GM21737 (cell line): ENCODE results near the gene SEPTIN11.
"Not testable (repeated sequence)": the region's sequence is repeated elsewhere in the genome, so short reads cannot be mapped to it uniquely, and the experiment has no call there.

Experiments
- ATAC-seq: cut with Tn5 transposase; IDR thresholded peaks from one replicate; pipeline ENCODE4 v1.9.1; 2021; ENCODE audit warnings: mild to moderate bottlenecking, moderate library complexity; ENCODE audit not compliant: unreplicated experiment

Gene SEPTIN11

GRCh38 chr4:76951672-76952010 is 2.1 kb downstream of the SEPTIN11 start:
- no peak for ATAC-seq

- no peak for ATAC-seq
Measured at GRCh38 chr4:76952071-76952470, 2.5 kb downstream of the SEPTIN11 start.

GRCh38 chr4:76952656-76953582 is 3.4 kb downstream of the SEPTIN11 start:
- ATAC-seq, result no peak

- ATAC-seq, result no peak
Measured at GRCh38 chr4:76953956-76954355, 4.4 kb downstream of the SEPTIN11 start.

- ATAC-seq, result no peak
Measured at GRCh38 chr4:76954489-76954888, 4.9 kb downstream of the SEPTIN11 start.

GRCh38 chr4:76955182-76955581 is 5.6 kb downstream of the SEPTIN11 start:
- ATAC-seq, result no peak

- no peak for ATAC-seq
Measured at GRCh38 chr4:76957004-76957738, 7.6 kb downstream of the SEPTIN11 start.

GRCh38 chr4:76958891-76959290 is 9.3 kb downstream of the SEPTIN11 start:
- ATAC-seq, result no peak

- ATAC-seq, result peak; percentile 61
Measured at GRCh38 chr4:76960014-76960413, 10.5 kb downstream of the SEPTIN11 start.

- no peak for ATAC-seq
Measured at GRCh38 chr4:76962406-76963130, 13.0 kb downstream of the SEPTIN11 start.

GRCh38 chr4:76963131-76963750 is 13.7 kb downstream of the SEPTIN11 start:
- no peak for ATAC-seq

GRCh38 chr4:76963927-76964326 is 14.4 kb downstream of the SEPTIN11 start:
- not testable (repeated sequence) for ATAC-seq

GRCh38 chr4:76964769-76965168 is 15.2 kb downstream of the SEPTIN11 start:
- no peak for ATAC-seq

- ATAC-seq, result no peak
Measured at GRCh38 chr4:76965866-76966579, 16.5 kb downstream of the SEPTIN11 start.

- ATAC-seq, result no peak
Measured at GRCh38 chr4:76968937-76969336, 19.4 kb downstream of the SEPTIN11 start.

- no peak for ATAC-seq
Measured at GRCh38 chr4:76969495-76969894, 19.9 kb downstream of the SEPTIN11 start.

GRCh38 chr4:76969941-76970529 is 20.5 kb downstream of the SEPTIN11 start:
- no peak for ATAC-seq

- no peak for ATAC-seq
Measured at GRCh38 chr4:76972306-76972705, 22.8 kb downstream of the SEPTIN11 start.

GRCh38 chr4:76974150-76974549 is 24.6 kb downstream of the SEPTIN11 start:
- ATAC-seq, result no peak

- no peak for ATAC-seq
Measured at GRCh38 chr4:76977113-76977512, 27.6 kb downstream of the SEPTIN11 start.
